Colonic mucosa (tissue), 4 donors: ENCODE results near the gene SLC2A4RG. TPM values are rescaled to one million over a fixed set of nuclear protein-coding genes. Genes with fewer than 3 reads are reported as not detected.

ENCODE experiments used
- DNase-seq: peaks from one replicate; pipeline ENCODE4 v3.0.0-alpha.2; 2020
- H3K27ac ChIP-seq: fragments of 200-600 bp; one replicate; pipeline ENCODE4 v1.8.0; 2021
- H3K27me3 ChIP-seq: fragments of 200-600 bp; one replicate; pipeline ENCODE4 v1.8.0; 2021
- H3K36me3 ChIP-seq: fragments of 200-600 bp; one replicate; pipeline ENCODE4 v1.8.0; 2021
- H3K4me1 ChIP-seq: fragments of 200-600 bp; one replicate; pipeline ENCODE4 v1.8.0; 2021; ENCODE audit warnings: mild to moderate bottlenecking
- H3K4me3 ChIP-seq: fragments of 200-600 bp; one replicate; pipeline ENCODE4 v1.8.0; 2021
- H3K9ac ChIP-seq, 2 donors: one replicate each; pipeline ENCODE4 v1.7.0; 2013; ENCODE audit warnings: control low read depth in 2 of 2, low read depth in 2 of 2, low read length in 2 of 2
- H3K9me3 ChIP-seq: fragments of 200-600 bp; one replicate; pipeline ENCODE4 v1.8.0; 2021
- intact Hi-C: fragments of 100-400 bp; cut with DNase I; formaldehyde crosslinking; loops from one replicate; pipeline ENCODE4 v1.14.1; 2022
- total RNA-seq, 2 donors: library from RNA; stranded (reverse); fragmentation: NEBNext Ultra II Directional in 1 of 2; extraction: Animal tissue kit (Norgen Biotek cat#: 25700) in 1 of 2; gene quantifications; one replicate each; pipeline ENCODE4 v1.2.1, GENCODE V29; 2021
- TF ChIP-seq, protein P1 (sequence below): fragments of 200-600 bp; IDR thresholded peaks from one replicate; pipeline ENCODE4 v1.8.0; 2022; ENCODE audit warnings: antibody characterized with exemption, mild to moderate bottlenecking
- donor health status: healthy.
- donor health status: DM: no; HTN: no; CAD: no.
- donor health status: DM: no; HTN: no; CAD: no.

Gene SLC2A4RG
- total RNA-seq, 2 donors from 2014 or later, result 44.3 to 75.3 TPM

DNA sequence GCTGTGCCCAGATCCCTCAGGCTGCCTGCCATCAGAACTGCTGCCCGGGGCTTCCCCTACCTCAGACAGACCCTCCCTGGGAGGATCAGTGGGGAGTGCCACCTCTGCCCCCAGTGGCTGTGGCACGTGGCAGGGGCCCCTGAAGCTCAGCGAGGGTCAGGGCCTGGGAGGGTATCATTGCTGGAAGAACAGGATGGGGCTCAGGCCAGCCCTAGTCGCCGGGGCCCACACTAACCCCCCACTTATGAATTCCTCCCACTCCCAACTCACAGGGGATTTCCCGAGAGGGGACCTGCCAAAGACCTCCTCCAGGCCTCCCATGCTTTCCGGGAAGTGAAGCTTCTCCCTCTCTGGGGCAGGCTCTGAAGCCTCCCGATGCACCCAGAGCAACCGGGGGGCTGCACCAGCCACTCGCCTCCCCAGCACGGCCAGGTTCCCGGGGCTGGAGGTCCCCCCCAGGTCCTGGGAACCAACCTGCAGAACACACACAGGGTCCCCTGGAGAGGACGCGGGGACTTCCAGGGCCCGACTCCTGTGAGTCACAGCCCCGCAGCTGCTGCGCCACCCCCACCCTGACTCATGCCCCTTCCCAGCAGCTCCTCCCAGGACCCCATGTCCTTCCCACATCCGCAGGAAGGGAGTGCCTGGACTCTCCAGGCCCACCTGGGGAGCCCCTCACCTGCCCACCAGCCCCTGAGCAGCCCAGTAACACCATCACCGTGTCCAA lies 40.7 kb upstream of the SLC2A4RG start:
- TF ChIP-seq, protein P1, sequence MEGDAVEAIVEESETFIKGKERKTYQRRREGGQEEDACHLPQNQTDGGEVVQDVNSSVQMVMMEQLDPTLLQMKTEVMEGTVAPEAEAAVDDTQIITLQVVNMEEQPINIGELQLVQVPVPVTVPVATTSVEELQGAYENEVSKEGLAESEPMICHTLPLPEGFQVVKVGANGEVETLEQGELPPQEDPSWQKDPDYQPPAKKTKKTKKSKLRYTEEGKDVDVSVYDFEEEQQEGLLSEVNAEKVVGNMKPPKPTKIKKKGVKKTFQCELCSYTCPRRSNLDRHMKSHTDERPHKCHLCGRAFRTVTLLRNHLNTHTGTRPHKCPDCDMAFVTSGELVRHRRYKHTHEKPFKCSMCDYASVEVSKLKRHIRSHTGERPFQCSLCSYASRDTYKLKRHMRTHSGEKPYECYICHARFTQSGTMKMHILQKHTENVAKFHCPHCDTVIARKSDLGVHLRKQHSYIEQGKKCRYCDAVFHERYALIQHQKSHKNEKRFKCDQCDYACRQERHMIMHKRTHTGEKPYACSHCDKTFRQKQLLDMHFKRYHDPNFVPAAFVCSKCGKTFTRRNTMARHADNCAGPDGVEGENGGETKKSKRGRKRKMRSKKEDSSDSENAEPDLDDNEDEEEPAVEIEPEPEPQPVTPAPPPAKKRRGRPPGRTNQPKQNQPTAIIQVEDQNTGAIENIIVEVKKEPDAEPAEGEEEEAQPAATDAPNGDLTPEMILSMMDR, result no peak
- no peak overlapping the region for H3K9ac ChIP-seq
- H3K36me3 ChIP-seq, result no peaks in the 10 kb centered on the region
- H3K27ac ChIP-seq, result peak overlapping the region; percentile 60
- no peaks in the 10 kb centered on the region for H3K27me3 ChIP-seq
- H3K4me1 ChIP-seq, result peaks cover 27% of the 10 kb centered on the region
- no peaks in the 10 kb centered on the region for H3K9me3 ChIP-seq
- no peak for DNase-seq
- intact Hi-C loops, result no loop called here
- peak overlapping the region; percentile 5 for H3K4me3 ChIP-seq

- Histone ChIP-seq H3K36me3 (no peaks in the 10 kb centered on the region), H3K27me3 (no peaks in the 10 kb centered on the region), H3K4me3 (no peak overlapping the region), H3K27ac (peak overlapping the region; percentile 60), H3K9me3 (no peaks in the 10 kb centered on the region), H3K9ac (peak overlapping the region in 1 of 2 donors; percentile 24), H3K4me1 (peaks cover 27% of the 10 kb centered on the region)
- TF ChIP-seq, protein P1, result no peak
- no peak for DNase-seq
- intact Hi-C loops, result loop anchor here (10.0 kb wide), 1 partner anchor 95 kb away; no protein-coding TSS in a partner anchor
Measured at GRCh38 chr20:63699466-63700198, 39.9 kb upstream of the SLC2A4RG start.

DNA sequence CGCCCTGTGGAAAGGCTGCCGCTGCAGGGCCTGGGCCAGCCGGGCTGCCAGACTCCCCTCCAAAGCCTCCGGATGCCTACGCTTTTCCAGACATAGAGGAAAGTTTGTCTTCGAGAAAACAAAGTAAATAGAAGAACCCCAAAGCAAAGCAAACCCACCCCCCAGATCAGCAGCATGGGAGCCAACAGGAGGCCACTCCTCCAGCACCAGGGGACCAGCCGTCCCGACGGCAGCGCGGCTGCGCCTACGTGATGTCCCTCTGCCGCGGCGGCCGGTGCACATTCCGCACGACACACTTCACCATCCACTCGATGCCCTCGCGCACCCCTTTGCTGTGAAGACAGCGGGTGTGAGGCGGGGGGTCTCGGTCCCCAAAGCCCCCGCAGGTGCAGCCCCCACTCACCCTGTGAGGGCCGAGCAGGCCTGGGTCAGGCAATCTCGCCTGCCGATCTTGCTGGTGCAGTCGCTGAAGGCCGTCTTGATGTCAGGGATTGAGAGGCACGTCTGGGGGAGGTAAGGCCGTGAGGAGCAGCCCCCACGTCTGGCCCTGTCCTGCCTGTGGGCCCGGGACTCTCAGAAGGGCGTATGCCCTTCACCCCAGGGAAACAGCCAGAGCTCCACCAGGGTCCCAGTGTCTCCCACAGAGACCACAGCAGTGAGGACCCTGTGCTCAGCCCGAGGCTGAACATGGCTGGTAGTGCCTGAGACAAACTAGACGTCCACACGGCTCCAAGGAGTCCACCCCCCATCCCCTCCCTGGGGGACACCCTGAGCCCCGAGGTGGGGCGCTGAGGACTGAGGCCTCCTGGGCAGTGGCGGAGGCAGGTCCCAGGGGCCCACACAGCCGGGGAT lies 39.2 kb upstream of the SLC2A4RG start:
- peak overlapping the region; percentile 60 for H3K27ac ChIP-seq
- peaks cover 6% of the 10 kb centered on the region for H3K36me3 ChIP-seq
- no peak overlapping the region for H3K9ac ChIP-seq

GRCh38 chr20:63701051-63701328 lies 38.6 kb upstream of the SLC2A4RG start:
- no peak overlapping the region for H3K4me3 ChIP-seq
- no peak for DNase-seq
- no peak overlapping the region for H3K27ac ChIP-seq
- H3K9ac ChIP-seq, result no peak overlapping the region
- TF ChIP-seq, protein P1, result no peak
- peaks cover 11% of the 10 kb centered on the region for H3K36me3 ChIP-seq
- H3K9me3 ChIP-seq, result no peaks in the 10 kb centered on the region
- intact Hi-C loops, result loop anchor here (10.0 kb wide), 1 partner anchor 94 kb away; no protein-coding TSS in a partner anchor
- H3K27me3 ChIP-seq, result no peaks in the 10 kb centered on the region
- peaks cover 25% of the 10 kb centered on the region for H3K4me1 ChIP-seq

More for the DNA sequence above, 39.2 kb upstream of the SLC2A4RG start:
- H3K27me3 ChIP-seq, result no peaks in the 10 kb centered on the region
- TF ChIP-seq, protein P1, result no peak
- peaks cover 25% of the 10 kb centered on the region for H3K4me1 ChIP-seq
- no peaks in the 10 kb centered on the region for H3K9me3 ChIP-seq
- no peak overlapping the region for H3K4me3 ChIP-seq
- intact Hi-C loops, result loop anchor here (10.0 kb wide), 1 partner anchor 94 kb away; no protein-coding TSS in a partner anchor
- DNase-seq, result no peak
